Activated B cell treated with CpG ODN at 0.5 μM for 24 hours (primary cell): Measurements from ENCODE around the gene LAMA5. TPM values are rescaled to one million over a fixed set of nuclear protein-coding genes. Genes with fewer than 3 reads are reported as not detected.

Source experiments
- ATAC-seq: fragments of 200-7000 bp; cut with Tn5 transposase; one replicate; pipeline ENCODE4 v1.10.0; 2021; ENCODE audit warnings: low read depth, mild to moderate bottlenecking, moderate library complexity
- CTCF ChIA-PET: fragments of 350-600 bp; sonication (Branson Sonifier 250); formaldehyde crosslinking; loops from one replicate; lab custom pipeline; 2021; ENCODE audit warnings: antibody characterized with exemption; lab: Charles Lee
- POLR2A ChIA-PET: fragments of 350-600 bp; sonication (Branson Sonifier 250); formaldehyde crosslinking; loops from one replicate; lab custom pipeline; 2021; ENCODE audit warnings: antibody characterized with exemption; lab: Charles Lee
- DNase-seq: peaks from one replicate; pipeline ENCODE4 v3.0.0; 2022
- H3K27ac Mint-ChIP-seq: one replicate; pipeline ENCODE4 v1.8.0; 2020; ENCODE audit warnings: mixed read lengths
- H3K27me3 Mint-ChIP-seq: one replicate; pipeline ENCODE4 v1.8.0; 2021; ENCODE audit warnings: mixed read lengths
- H3K36me3 Mint-ChIP-seq: one replicate; pipeline ENCODE4 v1.8.0; 2021; ENCODE audit warnings: low read depth, mixed read lengths
- H3K4me1 Mint-ChIP-seq: one replicate; pipeline ENCODE4 v1.8.0; 2021; ENCODE audit warnings: mixed read lengths
- H3K4me3 Mint-ChIP-seq: one replicate; pipeline ENCODE4 v1.8.0; 2020; ENCODE audit warnings: mild to moderate bottlenecking, mixed read lengths
- H3K9me3 Mint-ChIP-seq: one replicate; pipeline ENCODE4 v1.8.0; 2020; ENCODE audit warnings: mixed read lengths
- CTCF ChIP-seq: fragments of 200-600 bp; IDR thresholded peaks from one replicate; pipeline ENCODE4 v1.8.0; 2022; ENCODE audit warnings: antibody characterized with exemption, mild to moderate bottlenecking
- intact Hi-C: fragments of 100-400 bp; cut with micrococcal nuclease; formaldehyde crosslinking; loops from one replicate; pipeline ENCODE4 v1.15.1; 2024
- total RNA-seq: library from RNA; stranded (reverse); gene quantifications from 2 replicates; pipeline ENCODE4 v1.2.3, GENCODE V29; 2022

Gene LAMA5
- total RNA-seq, 1 donor from 2014 or later = 24.8 TPM

GRCh38 chr20:62274332-62274950, 92.7 kb downstream of the LAMA5 start:
- ATAC-seq (peak; percentile 62), DNase-seq (no peak)
- peaks cover 62% of the 10 kb centered on the region for H3K36me3 Mint-ChIP-seq
- H3K27ac Mint-ChIP-seq = peak overlapping the region; percentile 64
- H3K9me3 Mint-ChIP-seq = no peaks in the 10 kb centered on the region
- ChIA-PET CTCF (interaction anchor here (0.9 kb wide), 1 partner anchor 263 kb away, joined by 3 read pairs; no protein-coding TSS in a partner anchor), POLR2A (no interaction called here)
- peaks cover 18% of the 10 kb centered on the region for H3K4me1 Mint-ChIP-seq
- peak overlapping the region; percentile 6 for H3K4me3 Mint-ChIP-seq
- intact Hi-C loops = loop anchor here (10.0 kb wide), 1 partner anchor 260 kb away; no protein-coding TSS in a partner anchor
- H3K27me3 Mint-ChIP-seq = no peaks in the 10 kb centered on the region
- no peak for TF ChIP-seq CTCF

- H3K27me3 Mint-ChIP-seq = no peaks in the 10 kb centered on the region
- DNase-seq (no peak), ATAC-seq (no peak)
- peaks cover 18% of the 10 kb centered on the region for H3K4me1 Mint-ChIP-seq
- H3K27ac Mint-ChIP-seq = no peak overlapping the region
- no peak overlapping the region for H3K4me3 Mint-ChIP-seq
- H3K9me3 Mint-ChIP-seq = no peaks in the 10 kb centered on the region
- intact Hi-C loops = loop anchor here (10.0 kb wide), 1 partner anchor 259 kb away; no protein-coding TSS in a partner anchor
- ChIA-PET CTCF (no interaction called here), POLR2A (no interaction called here)
- no peak for TF ChIP-seq CTCF
- H3K36me3 Mint-ChIP-seq = peaks cover 53% of the 10 kb centered on the region
These were observed 93.7 kb downstream of the LAMA5 start for GRCh38 chr20:62273416-62273815.

DNA sequence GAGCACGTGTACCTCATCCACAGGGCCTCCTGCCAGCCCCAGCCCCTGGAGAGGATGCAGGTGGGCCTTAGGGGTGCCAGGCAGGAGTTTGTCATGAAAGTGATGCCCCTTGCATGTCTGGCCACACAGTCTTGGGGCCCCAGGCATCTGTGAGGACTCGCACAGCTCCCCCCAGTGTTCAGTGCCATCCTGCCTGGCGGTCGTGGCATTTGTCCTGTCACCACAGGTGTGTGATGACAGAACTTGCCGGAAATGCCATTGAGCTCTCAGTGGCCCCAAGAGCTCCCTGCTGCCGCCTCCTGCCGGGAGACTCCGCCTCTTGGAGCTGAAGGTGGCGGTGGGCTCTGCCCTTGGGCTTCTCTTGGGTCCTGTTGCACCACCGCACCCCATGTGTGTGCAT, 94.9 kb downstream of the LAMA5 start:
- no peaks in the 10 kb centered on the region for H3K27me3 Mint-ChIP-seq
- intact Hi-C loops = loop anchor here (10.0 kb wide), 1 partner anchor 257 kb away; no protein-coding TSS in a partner anchor
- H3K4me3 Mint-ChIP-seq = no peak overlapping the region
- POLR2A ChIA-PET = no interaction called here
- no peak for DNase-seq
- H3K9me3 Mint-ChIP-seq = no peaks in the 10 kb centered on the region
- peaks cover 46% of the 10 kb centered on the region for H3K36me3 Mint-ChIP-seq
- no peak for TF ChIP-seq CTCF
- CTCF ChIA-PET = no interaction called here
- ATAC-seq = no peak
- peaks cover 18% of the 10 kb centered on the region for H3K4me1 Mint-ChIP-seq
- no peak overlapping the region for H3K27ac Mint-ChIP-seq

GRCh38 chr20:62269871-62270270, 97.2 kb downstream of the LAMA5 start:
- POLR2A ChIA-PET = no interaction called here
- no peak overlapping the region for H3K27ac Mint-ChIP-seq

More at GRCh38 chr20:62269871-62270270, 97.2 kb downstream of the LAMA5 start:
- Mint-ChIP-seq H3K4me3 (no peak overlapping the region), H3K4me1 (peaks cover 12% of the 10 kb centered on the region), H3K36me3 (peaks cover 53% of the 10 kb centered on the region), H3K9me3 (peaks cover 2% of the 10 kb centered on the region), H3K27me3 (no peaks in the 10 kb centered on the region)
- intact Hi-C loops = loop anchor here (10.0 kb wide), 1 partner anchor 255 kb away; no protein-coding TSS in a partner anchor
- no peak for DNase-seq
- CTCF ChIA-PET = no interaction called here
- no peak for ATAC-seq
- no peak for TF ChIP-seq CTCF
